Fibroblast of peridontal ligament (primary cell): Measurements from ENCODE around the gene ACTRT2.

ENCODE experiments used
- DNase-seq: peaks from one replicate; pipeline ENCODE4 v3.0.0-alpha.2; 2010; ENCODE audit errors: extremely low read depth

The ACTRT2 gene

GRCh38 chr1:3031401-3032221 lies 10.3 kb downstream of the ACTRT2 start:
- DNase-seq, result no peak

GRCh38 chr1:3032371-3033039 lies 11.2 kb downstream of the ACTRT2 start:
- no peak for DNase-seq

- DNase-seq, result no peak
Measured at GRCh38 chr1:3033040-3033789, 11.9 kb downstream of the ACTRT2 start.

- no peak for DNase-seq
Measured at GRCh38 chr1:3033790-3034090, 12.5 kb downstream of the ACTRT2 start.

GRCh38 chr1:3034162-3034561 lies 12.9 kb downstream of the ACTRT2 start:
- no peak for DNase-seq

GRCh38 chr1:3034728-3035562 lies 13.7 kb downstream of the ACTRT2 start:
- no peak for DNase-seq

GRCh38 chr1:3035563-3036446 lies 14.5 kb downstream of the ACTRT2 start:
- DNase-seq, result no peak

- DNase-seq, result no peak
Measured at GRCh38 chr1:3036447-3037280, 15.4 kb downstream of the ACTRT2 start.

- DNase-seq, result no peak
Measured at GRCh38 chr1:3037281-3038040, 16.2 kb downstream of the ACTRT2 start.

GRCh38 chr1:3038113-3038551 lies 16.9 kb downstream of the ACTRT2 start:
- no peak for DNase-seq

GRCh38 chr1:3038571-3039181 lies 17.4 kb downstream of the ACTRT2 start:
- DNase-seq, result no peak

- DNase-seq, result no peak
Measured at GRCh38 chr1:3040004-3040403, 18.7 kb downstream of the ACTRT2 start.

- DNase-seq, result no peak
Measured at GRCh38 chr1:3042481-3042880, 21.2 kb downstream of the ACTRT2 start.

- DNase-seq, result no peak
Measured at GRCh38 chr1:3049164-3049563, 27.9 kb downstream of the ACTRT2 start.

- DNase-seq, result no peak
Measured at GRCh38 chr1:3049905-3050304, 28.6 kb downstream of the ACTRT2 start.

GRCh38 chr1:3050603-3051002 lies 29.3 kb downstream of the ACTRT2 start:
- no peak for DNase-seq

GRCh38 chr1:3051270-3052268 lies 30.3 kb downstream of the ACTRT2 start:
- no peak for DNase-seq
